ENCODE measurements around the gene SUSD1.

The SUSD1 gene

GRCh38 chr9:112012026-112012902, 162.8 kb downstream of the SUSD1 start:
- no peak for DNase-seq (ENCODE audit: low read depth)

- DNase-seq (ENCODE audit: low read depth): no peak
These were observed 164.0 kb downstream of the SUSD1 start for GRCh38 chr9:112011051-112011620.

- DNase-seq (ENCODE audit: low read depth): no peak
These were observed 164.6 kb downstream of the SUSD1 start for GRCh38 chr9:112010537-112010936.

GRCh38 chr9:112009656-112010055, 165.4 kb downstream of the SUSD1 start:
- no peak for DNase-seq (ENCODE audit: low read depth)

GRCh38 chr9:112007575-112008240, 167.4 kb downstream of the SUSD1 start:
- no peak for DNase-seq (ENCODE audit: low read depth)

GRCh38 chr9:112006361-112007020, 168.6 kb downstream of the SUSD1 start:
- no peak for DNase-seq (ENCODE audit: low read depth)

- DNase-seq (ENCODE audit: low read depth): no peak
These were observed 169.2 kb downstream of the SUSD1 start for GRCh38 chr9:112005939-112006338.

GRCh38 chr9:112003538-112003937, 171.6 kb downstream of the SUSD1 start:
- no peak for DNase-seq (ENCODE audit: low read depth)

- no peak for DNase-seq (ENCODE audit: low read depth)
These were observed 172.1 kb downstream of the SUSD1 start for GRCh38 chr9:112002847-112003457.

GRCh38 chr9:112002131-112002846, 172.8 kb downstream of the SUSD1 start:
- DNase-seq (ENCODE audit: low read depth): peak; percentile 2

GRCh38 chr9:112000743-112001142, 174.4 kb downstream of the SUSD1 start:
- DNase-seq (ENCODE audit: low read depth): no peak

- DNase-seq (ENCODE audit: low read depth): no peak
These were observed 175.8 kb downstream of the SUSD1 start for GRCh38 chr9:111999319-111999718.

- DNase-seq (ENCODE audit: low read depth): no peak
These were observed 177.3 kb downstream of the SUSD1 start for GRCh38 chr9:111997831-111998230.

GRCh38 chr9:111994831-111995458, 180.2 kb downstream of the SUSD1 start:
- DNase-seq (ENCODE audit: low read depth): no peak

GRCh38 chr9:111993319-111993718, 181.8 kb downstream of the SUSD1 start:
- DNase-seq (ENCODE audit: low read depth): no peak

- DNase-seq (ENCODE audit: low read depth): no peak
These were observed 182.6 kb downstream of the SUSD1 start for GRCh38 chr9:111992523-111992922.

GRCh38 chr9:111991179-111991578, 183.9 kb downstream of the SUSD1 start:
- no peak for DNase-seq (ENCODE audit: low read depth)
